HepG2 (cell line): ENCODE data around the gene TTLL12. TPM values are rescaled to one million over a fixed set of nuclear protein-coding genes. Genes with fewer than 3 reads are reported as not detected.
A peak's percentile ranks its signal among the peaks of the same experiment; 100 is the strongest.

Experiments used
- ATF7-NPFF ChIP-seq: sonication (generic); formaldehyde crosslinking; IDR thresholded peaks from 2 replicates; pipeline ENCODE4 v1.8.1; 2023; ENCODE audit warnings: mild to moderate bottlenecking, low read depth, missing genetic modification reagents, moderate library complexity
- EZH2 ChIP-seq: conservative IDR thresholded peaks from 2 replicates; pipeline ENCODE4 v1.6.1; 2012; ENCODE audit warnings: mild to moderate bottlenecking, low read depth, low read length, moderate library complexity
- IKZF4 ChIP-seq: sonication (generic); formaldehyde crosslinking; IDR thresholded peaks from 2 replicates; pipeline ENCODE4 v1.5.1; 2020; ENCODE audit warnings: borderline replicate concordance, mild to moderate bottlenecking, low read depth, missing genetic modification reagents; ENCODE audit errors: not compliant biosample characterization
- JDP2 ChIP-seq: sonication (generic); formaldehyde crosslinking; IDR thresholded peaks from 2 replicates; pipeline ENCODE4 v1.8.1; 2022; ENCODE audit warnings: missing genetic modification reagents, borderline replicate concordance
- KDM3A ChIP-seq: IDR thresholded peaks from 2 replicates; pipeline ENCODE4 v1.6.1; 2018; ENCODE audit warnings: low read depth, missing compliant biosample characterization
- MYC ChIP-seq: sonication (generic); formaldehyde crosslinking; IDR thresholded peaks from 2 replicates; pipeline ENCODE4 v1.9.0; 2021; ENCODE audit warnings: missing genetic modification reagents, borderline replicate concordance
- RBM39 ChIP-seq: fragments of 200-400 bp; formaldehyde crosslinking; IDR thresholded peaks from one replicate; pipeline ENCODE4 v1.6.1; 2018; ENCODE audit warnings: antibody characterized with exemption, mild to moderate bottlenecking, low read depth, low read length; ENCODE audit not compliant: poor library complexity, severe bottlenecking
- SAFB2 ChIP-seq: sonication (generic); formaldehyde crosslinking; IDR thresholded peaks from 2 replicates; pipeline ENCODE4 v1.5.1; 2020; ENCODE audit warnings: missing genetic modification reagents, low read depth, mild to moderate bottlenecking, borderline replicate concordance
- SIX1 ChIP-seq: sonication (generic); formaldehyde crosslinking; IDR thresholded peaks from 2 replicates; pipeline ENCODE4 v1.4.0; 2020; ENCODE audit warnings: missing genetic modification reagents, borderline replicate concordance
- ZNF616 ChIP-seq: sonication (generic); formaldehyde crosslinking; IDR thresholded peaks from 2 replicates; pipeline ENCODE4 v1.5.0; 2020; ENCODE audit warnings: low read depth, mild to moderate bottlenecking, missing genetic modification reagents
- ZNF749 ChIP-seq: sonication (generic); formaldehyde crosslinking; IDR thresholded peaks from 2 replicates; pipeline ENCODE4 v1.8.0; 2022; ENCODE audit warnings: mild to moderate bottlenecking, missing genetic modification reagents, moderate library complexity, borderline replicate concordance
- ZSCAN9 ChIP-seq: IDR thresholded peaks from 2 replicates; pipeline ENCODE4 v1.6.1; 2016; ENCODE audit warnings: borderline replicate concordance
- polyA plus RNA-seq, 8 experiments: library from polyadenylated mRNA; depleted of rRNA in 3 of 8; stranded (reverse) in 7 of 8; unstranded in 1 of 8; fragments of >200 nt; fragmentation: Illumina TruSeq in 4 of 8; extraction: Trizol in 4 of 8; gene quantifications; 2 replicates each; pipeline versions ENCODE4 v1.2.1 to v1.2.3, GENCODE V29; 2011 to 2016; ENCODE audit warnings: low read depth in 4 of 8, missing spikeins in 1 of 8, mixed read lengths in 1 of 8; ENCODE audit not compliant: insufficient read depth in 1 of 8
- total RNA-seq, 5 experiments: library from RNA; depleted of rRNA; stranded (reverse); fragments of >200 nt; fragmentation: Illumina TruSeq; extraction: Trizol; gene quantifications; 2 replicates each; pipeline ENCODE4 v1.2.3, GENCODE V29; 2016; ENCODE audit warnings: low read depth in 1 of 5
- TF ChIP-seq, protein P1 (sequence below): sonication (generic); formaldehyde crosslinking; IDR thresholded peaks from 2 replicates; pipeline ENCODE4 v1.4.0; 2020; ENCODE audit warnings: missing genetic modification reagents
- TF ChIP-seq, protein P2 (sequence below): sonication (generic); formaldehyde crosslinking; IDR thresholded peaks from 2 replicates; pipeline ENCODE4 v1.4.0; 2020; ENCODE audit warnings: missing genetic modification reagents, borderline replicate concordance
- TF ChIP-seq, protein P3 (sequence below): sonication (generic); formaldehyde crosslinking; IDR thresholded peaks from 2 replicates; pipeline ENCODE4 v1.4.0; 2020; ENCODE audit warnings: missing genetic modification reagents, borderline replicate concordance

Gene TTLL12
- total and polyA plus RNA-seq, 2 of the 13 experiments (the other 11 are each of a cell fraction or from before 2014, with no cell fraction given) = 11.9 to 38.1 TPM

DNA sequence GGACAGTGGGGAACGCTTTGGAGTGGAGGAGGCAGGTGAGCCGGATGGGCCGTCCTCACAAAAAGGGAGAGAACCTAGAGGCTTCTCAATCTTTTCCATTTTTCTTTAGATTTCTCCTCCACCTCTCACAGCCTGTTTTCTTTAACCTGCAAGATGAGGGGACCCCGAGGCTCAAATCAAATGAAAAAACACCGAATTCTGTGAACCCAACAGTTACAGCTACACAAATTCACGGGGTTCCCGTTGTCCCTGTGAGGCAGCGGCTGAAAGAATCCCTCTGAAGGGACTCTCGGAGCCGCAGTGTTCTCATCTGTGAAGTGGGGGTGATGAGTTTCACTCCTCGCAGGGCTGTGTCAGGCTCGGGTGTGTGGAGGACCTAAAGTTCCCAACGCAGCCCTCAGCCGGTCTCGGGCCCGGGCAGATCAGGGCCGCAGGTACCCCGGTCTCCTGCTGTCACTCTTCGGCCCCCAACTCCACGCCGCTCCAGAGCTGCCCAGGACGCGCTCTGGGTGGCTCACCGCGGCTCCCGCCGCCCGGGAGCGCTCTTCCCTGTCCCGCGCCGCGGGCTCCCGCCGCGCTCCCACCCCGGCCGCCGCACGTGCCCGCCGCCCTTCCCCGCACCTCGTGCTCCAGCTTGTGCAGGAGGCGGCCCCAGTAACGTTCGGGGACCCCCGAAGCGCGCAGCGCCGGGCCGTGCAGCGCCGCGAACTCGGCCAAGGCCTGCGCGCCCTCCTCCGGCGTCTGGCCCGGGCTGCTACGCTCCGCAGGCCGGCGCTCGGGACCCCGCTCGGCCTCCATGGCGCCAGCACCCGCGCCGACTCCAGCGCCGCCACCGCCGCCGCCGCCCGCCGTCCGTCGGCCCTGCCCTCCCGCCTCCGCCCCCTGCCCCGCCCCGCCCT lies at the start of gene TTLL12 (continued):
- TF ChIP-seq, protein P1, sequence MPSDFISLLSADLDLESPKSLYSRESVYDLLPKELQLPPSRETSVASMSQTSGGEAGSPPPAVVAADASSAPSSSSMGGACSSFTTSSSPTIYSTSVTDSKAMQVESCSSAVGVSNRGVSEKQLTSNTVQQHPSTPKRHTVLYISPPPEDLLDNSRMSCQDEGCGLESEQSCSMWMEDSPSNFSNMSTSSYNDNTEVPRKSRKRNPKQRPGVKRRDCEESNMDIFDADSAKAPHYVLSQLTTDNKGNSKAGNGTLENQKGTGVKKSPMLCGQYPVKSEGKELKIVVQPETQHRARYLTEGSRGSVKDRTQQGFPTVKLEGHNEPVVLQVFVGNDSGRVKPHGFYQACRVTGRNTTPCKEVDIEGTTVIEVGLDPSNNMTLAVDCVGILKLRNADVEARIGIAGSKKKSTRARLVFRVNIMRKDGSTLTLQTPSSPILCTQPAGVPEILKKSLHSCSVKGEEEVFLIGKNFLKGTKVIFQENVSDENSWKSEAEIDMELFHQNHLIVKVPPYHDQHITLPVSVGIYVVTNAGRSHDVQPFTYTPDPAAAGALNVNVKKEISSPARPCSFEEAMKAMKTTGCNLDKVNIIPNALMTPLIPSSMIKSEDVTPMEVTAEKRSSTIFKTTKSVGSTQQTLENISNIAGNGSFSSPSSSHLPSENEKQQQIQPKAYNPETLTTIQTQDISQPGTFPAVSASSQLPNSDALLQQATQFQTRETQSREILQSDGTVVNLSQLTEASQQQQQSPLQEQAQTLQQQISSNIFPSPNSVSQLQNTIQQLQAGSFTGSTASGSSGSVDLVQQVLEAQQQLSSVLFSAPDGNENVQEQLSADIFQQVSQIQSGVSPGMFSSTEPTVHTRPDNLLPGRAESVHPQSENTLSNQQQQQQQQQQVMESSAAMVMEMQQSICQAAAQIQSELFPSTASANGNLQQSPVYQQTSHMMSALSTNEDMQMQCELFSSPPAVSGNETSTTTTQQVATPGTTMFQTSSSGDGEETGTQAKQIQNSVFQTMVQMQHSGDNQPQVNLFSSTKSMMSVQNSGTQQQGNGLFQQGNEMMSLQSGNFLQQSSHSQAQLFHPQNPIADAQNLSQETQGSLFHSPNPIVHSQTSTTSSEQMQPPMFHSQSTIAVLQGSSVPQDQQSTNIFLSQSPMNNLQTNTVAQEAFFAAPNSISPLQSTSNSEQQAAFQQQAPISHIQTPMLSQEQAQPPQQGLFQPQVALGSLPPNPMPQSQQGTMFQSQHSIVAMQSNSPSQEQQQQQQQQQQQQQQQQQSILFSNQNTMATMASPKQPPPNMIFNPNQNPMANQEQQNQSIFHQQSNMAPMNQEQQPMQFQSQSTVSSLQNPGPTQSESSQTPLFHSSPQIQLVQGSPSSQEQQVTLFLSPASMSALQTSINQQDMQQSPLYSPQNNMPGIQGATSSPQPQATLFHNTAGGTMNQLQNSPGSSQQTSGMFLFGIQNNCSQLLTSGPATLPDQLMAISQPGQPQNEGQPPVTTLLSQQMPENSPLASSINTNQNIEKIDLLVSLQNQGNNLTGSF (CRISPR knock-in tag) = peak; percentile 74; the same call in 1 of the 2 replicates
- TF ChIP-seq JDP2 (CRISPR knock-in tag) (no peak), ZNF616 (CRISPR knock-in tag) (0 out of 2 replicates have a peak, but pooled peaks have one; percentile 20), EZH2 (no peak), ATF7-NPFF (CRISPR knock-in tag) (peak; percentile 86; the same call in 1 of the 2 replicates), RBM39 (no peak), IKZF4 (peak; percentile 65), SAFB2 (CRISPR knock-in tag) (0 out of 2 replicates have a peak, but pooled peaks have one; percentile 34), ZNF749 (peak; percentile 46; the same call in 1 of the 2 replicates), MYC (CRISPR knock-in tag) (peak; percentile 84), KDM3A (CRISPR knock-in tag) (no peak), SIX1 (CRISPR knock-in tag) (no peak), ZSCAN9 (CRISPR knock-in tag) (0 out of 2 replicates have a peak, but pooled peaks have one; percentile 13)
- TF ChIP-seq, protein P2, sequence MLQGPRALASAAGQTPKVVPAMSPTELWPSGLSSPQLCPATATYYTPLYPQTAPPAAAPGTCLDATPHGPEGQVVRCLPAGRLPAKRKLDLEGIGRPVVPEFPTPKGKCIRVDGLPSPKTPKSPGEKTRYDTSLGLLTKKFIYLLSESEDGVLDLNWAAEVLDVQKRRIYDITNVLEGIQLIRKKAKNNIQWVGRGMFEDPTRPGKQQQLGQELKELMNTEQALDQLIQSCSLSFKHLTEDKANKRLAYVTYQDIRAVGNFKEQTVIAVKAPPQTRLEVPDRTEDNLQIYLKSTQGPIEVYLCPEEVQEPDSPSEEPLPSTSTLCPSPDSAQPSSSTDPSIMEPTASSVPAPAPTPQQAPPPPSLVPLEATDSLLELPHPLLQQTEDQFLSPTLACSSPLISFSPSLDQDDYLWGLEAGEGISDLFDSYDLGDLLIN (CRISPR knock-in tag) = no peak
- TF ChIP-seq, protein P3, sequence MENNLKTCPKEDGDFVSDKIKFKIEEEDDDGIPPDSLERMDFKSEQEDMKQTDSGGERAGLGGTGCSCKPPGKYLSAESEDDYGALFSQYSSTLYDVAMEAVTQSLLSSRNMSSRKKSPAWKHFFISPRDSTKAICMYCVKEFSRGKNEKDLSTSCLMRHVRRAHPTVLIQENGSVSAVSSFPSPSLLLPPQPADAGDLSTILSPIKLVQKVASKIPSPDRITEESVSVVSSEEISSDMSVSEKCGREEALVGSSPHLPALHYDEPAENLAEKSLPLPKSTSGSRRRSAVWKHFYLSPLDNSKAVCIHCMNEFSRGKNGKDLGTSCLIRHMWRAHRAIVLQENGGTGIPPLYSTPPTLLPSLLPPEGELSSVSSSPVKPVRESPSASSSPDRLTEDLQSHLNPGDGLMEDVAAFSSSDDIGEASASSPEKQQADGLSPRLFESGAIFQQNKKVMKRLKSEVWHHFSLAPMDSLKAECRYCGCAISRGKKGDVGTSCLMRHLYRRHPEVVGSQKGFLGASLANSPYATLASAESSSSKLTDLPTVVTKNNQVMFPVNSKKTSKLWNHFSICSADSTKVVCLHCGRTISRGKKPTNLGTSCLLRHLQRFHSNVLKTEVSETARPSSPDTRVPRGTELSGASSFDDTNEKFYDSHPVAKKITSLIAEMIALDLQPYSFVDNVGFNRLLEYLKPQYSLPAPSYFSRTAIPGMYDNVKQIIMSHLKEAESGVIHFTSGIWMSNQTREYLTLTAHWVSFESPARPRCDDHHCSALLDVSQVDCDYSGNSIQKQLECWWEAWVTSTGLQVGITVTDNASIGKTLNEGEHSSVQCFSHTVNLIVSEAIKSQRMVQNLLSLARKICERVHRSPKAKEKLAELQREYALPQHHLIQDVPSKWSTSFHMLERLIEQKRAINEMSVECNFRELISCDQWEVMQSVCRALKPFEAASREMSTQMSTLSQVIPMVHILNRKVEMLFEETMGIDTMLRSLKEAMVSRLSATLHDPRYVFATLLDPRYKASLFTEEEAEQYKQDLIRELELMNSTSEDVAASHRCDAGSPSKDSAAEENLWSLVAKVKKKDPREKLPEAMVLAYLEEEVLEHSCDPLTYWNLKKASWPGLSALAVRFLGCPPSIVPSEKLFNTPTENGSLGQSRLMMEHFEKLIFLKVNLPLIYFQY (CRISPR knock-in tag) = no peak
